HL-60 (cell line): Measurements from ENCODE around the gene FLRT2.

Experiments
- CTCF ChIP-seq: IDR thresholded peaks from one replicate; pipeline ENCODE4 v1.5.1; 2011; ENCODE audit warnings: low read length, control low read depth, inconsistent platforms; ENCODE audit not compliant: insufficient read depth
- GABPA ChIP-seq: IDR thresholded peaks from 2 replicates; pipeline ENCODE4 v1.6.1; 2012; ENCODE audit warnings: low read depth
- POLR2AphosphoS5 ChIP-seq: IDR thresholded peaks from 2 replicates; pipeline ENCODE4 v1.6.1; 2012; ENCODE audit warnings: low read depth
- SPI1 ChIP-seq: IDR thresholded peaks from 2 replicates; pipeline ENCODE4 v1.6.1; 2012; ENCODE audit warnings: low read depth, mild to moderate bottlenecking, borderline replicate concordance
- TF ChIP-seq, protein P1 (sequence below): IDR thresholded peaks from 2 replicates; pipeline ENCODE4 v1.6.1; 2012; ENCODE audit warnings: low read depth; ENCODE audit not compliant: insufficient replicate concordance

- TF ChIP-seq GABPA: no peak
- no peak for TF ChIP-seq CTCF
- no peak for TF ChIP-seq POLR2AphosphoS5
- TF ChIP-seq, protein P1, sequence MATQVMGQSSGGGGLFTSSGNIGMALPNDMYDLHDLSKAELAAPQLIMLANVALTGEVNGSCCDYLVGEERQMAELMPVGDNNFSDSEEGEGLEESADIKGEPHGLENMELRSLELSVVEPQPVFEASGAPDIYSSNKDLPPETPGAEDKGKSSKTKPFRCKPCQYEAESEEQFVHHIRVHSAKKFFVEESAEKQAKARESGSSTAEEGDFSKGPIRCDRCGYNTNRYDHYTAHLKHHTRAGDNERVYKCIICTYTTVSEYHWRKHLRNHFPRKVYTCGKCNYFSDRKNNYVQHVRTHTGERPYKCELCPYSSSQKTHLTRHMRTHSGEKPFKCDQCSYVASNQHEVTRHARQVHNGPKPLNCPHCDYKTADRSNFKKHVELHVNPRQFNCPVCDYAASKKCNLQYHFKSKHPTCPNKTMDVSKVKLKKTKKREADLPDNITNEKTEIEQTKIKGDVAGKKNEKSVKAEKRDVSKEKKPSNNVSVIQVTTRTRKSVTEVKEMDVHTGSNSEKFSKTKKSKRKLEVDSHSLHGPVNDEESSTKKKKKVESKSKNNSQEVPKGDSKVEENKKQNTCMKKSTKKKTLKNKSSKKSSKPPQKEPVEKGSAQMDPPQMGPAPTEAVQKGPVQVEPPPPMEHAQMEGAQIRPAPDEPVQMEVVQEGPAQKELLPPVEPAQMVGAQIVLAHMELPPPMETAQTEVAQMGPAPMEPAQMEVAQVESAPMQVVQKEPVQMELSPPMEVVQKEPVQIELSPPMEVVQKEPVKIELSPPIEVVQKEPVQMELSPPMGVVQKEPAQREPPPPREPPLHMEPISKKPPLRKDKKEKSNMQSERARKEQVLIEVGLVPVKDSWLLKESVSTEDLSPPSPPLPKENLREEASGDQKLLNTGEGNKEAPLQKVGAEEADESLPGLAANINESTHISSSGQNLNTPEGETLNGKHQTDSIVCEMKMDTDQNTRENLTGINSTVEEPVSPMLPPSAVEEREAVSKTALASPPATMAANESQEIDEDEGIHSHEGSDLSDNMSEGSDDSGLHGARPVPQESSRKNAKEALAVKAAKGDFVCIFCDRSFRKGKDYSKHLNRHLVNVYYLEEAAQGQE: no peak
- TF ChIP-seq SPI1: no peak
These were observed 1.7 kb upstream of the FLRT2 start for GRCh38 chr14:85528080-85528896.
